ENCODE results near the gene JAKMIP2.
"Not testable (repeated sequence)": the region's sequence is repeated elsewhere in the genome, so short reads cannot be mapped to it uniquely, and the experiment has no call there.

Gene JAKMIP2

GRCh38 chr5:147732291-147732883 lies 50.1 kb downstream of the JAKMIP2 start:
- H3K9me3 ChIP-seq (ENCODE audit: control insufficient read depth in 2 of 2, low read length in 2 of 2): no peaks in the 10 kb centered on the region
- no peak overlapping the region for H3K9ac ChIP-seq (ENCODE audit: low read depth in 1 of 2, low read length in 2 of 2)
- H3K27me3 ChIP-seq (ENCODE audit: control insufficient read depth in 2 of 2, insufficient read depth in 2 of 2, low read length in 2 of 2): no peaks in the 10 kb centered on the region
- no peak overlapping the region for H3K27ac ChIP-seq (ENCODE audit: low read depth in 2 of 2, low read length in 2 of 2)
- H3K4me1 ChIP-seq (ENCODE audit: control insufficient read depth in 2 of 2, insufficient read depth in 2 of 2, low read length in 2 of 2): no peaks in the 10 kb centered on the region
- no peaks in the 10 kb centered on the region for H3K36me3 ChIP-seq (ENCODE audit: control insufficient read depth in 2 of 2, insufficient read depth in 2 of 2, low read length in 2 of 2)
- no peak overlapping the region for H3K4me3 ChIP-seq (ENCODE audit: low read length in 2 of 2)

GRCh38 chr5:147731431-147732290 lies 50.9 kb downstream of the JAKMIP2 start:
- H3K9me3 ChIP-seq (ENCODE audit: control insufficient read depth in 2 of 2, low read length in 2 of 2): no peaks in the 10 kb centered on the region
- H3K27ac ChIP-seq (ENCODE audit: low read depth in 2 of 2, low read length in 2 of 2): no peak overlapping the region
- no peak overlapping the region for H3K4me3 ChIP-seq (ENCODE audit: low read length in 2 of 2)
- H3K4me1 ChIP-seq (ENCODE audit: control insufficient read depth in 2 of 2, insufficient read depth in 2 of 2, low read length in 2 of 2): no peaks in the 10 kb centered on the region
- no peak overlapping the region for H3K9ac ChIP-seq (ENCODE audit: low read depth in 1 of 2, low read length in 2 of 2)
- H3K27me3 ChIP-seq (ENCODE audit: control insufficient read depth in 2 of 2, insufficient read depth in 2 of 2, low read length in 2 of 2): no peaks in the 10 kb centered on the region
- no peaks in the 10 kb centered on the region for H3K36me3 ChIP-seq (ENCODE audit: control insufficient read depth in 2 of 2, insufficient read depth in 2 of 2, low read length in 2 of 2)

- Histone ChIP-seq H3K4me1 (ENCODE audit: control insufficient read depth in 2 of 2, insufficient read depth in 2 of 2, low read length in 2 of 2) (no peaks in the 10 kb centered on the region), H3K36me3 (ENCODE audit: control insufficient read depth in 2 of 2, insufficient read depth in 2 of 2, low read length in 2 of 2) (no peaks in the 10 kb centered on the region), H3K27ac (ENCODE audit: low read depth in 2 of 2, low read length in 2 of 2) (no peak overlapping the region), H3K9me3 (ENCODE audit: control insufficient read depth in 2 of 2, low read length in 2 of 2) (no peaks in the 10 kb centered on the region), H3K4me3 (ENCODE audit: low read length in 2 of 2) (no peak overlapping the region), H3K9ac (ENCODE audit: low read depth in 1 of 2, low read length in 2 of 2) (no peak overlapping the region), H3K27me3 (ENCODE audit: control insufficient read depth in 2 of 2, insufficient read depth in 2 of 2, low read length in 2 of 2) (no peaks in the 10 kb centered on the region)
Measured at GRCh38 chr5:147727200-147727599, 55.3 kb downstream of the JAKMIP2 start.

- not testable (repeated sequence) for H3K9ac ChIP-seq (ENCODE audit: low read depth in 1 of 2, low read length in 2 of 2); H3K9me3 ChIP-seq (ENCODE audit: control insufficient read depth in 2 of 2, low read length in 2 of 2); H3K27me3 ChIP-seq (ENCODE audit: control insufficient read depth in 2 of 2, insufficient read depth in 2 of 2, low read length in 2 of 2); H3K4me1 ChIP-seq (ENCODE audit: control insufficient read depth in 2 of 2, insufficient read depth in 2 of 2, low read length in 2 of 2); H3K4me3 ChIP-seq (ENCODE audit: low read length in 2 of 2); H3K27ac ChIP-seq (ENCODE audit: low read depth in 2 of 2, low read length in 2 of 2); H3K36me3 ChIP-seq (ENCODE audit: control insufficient read depth in 2 of 2, insufficient read depth in 2 of 2, low read length in 2 of 2)
Measured at GRCh38 chr5:147721191-147721960, 61.2 kb downstream of the JAKMIP2 start.

- Histone ChIP-seq H3K4me3 (ENCODE audit: low read length in 2 of 2) (no peak overlapping the region), H3K36me3 (ENCODE audit: control insufficient read depth in 2 of 2, insufficient read depth in 2 of 2, low read length in 2 of 2) (no peaks in the 10 kb centered on the region), H3K9me3 (ENCODE audit: control insufficient read depth in 2 of 2, low read length in 2 of 2) (no peaks in the 10 kb centered on the region), H3K27me3 (ENCODE audit: control insufficient read depth in 2 of 2, insufficient read depth in 2 of 2, low read length in 2 of 2) (no peaks in the 10 kb centered on the region), H3K4me1 (ENCODE audit: control insufficient read depth in 2 of 2, insufficient read depth in 2 of 2, low read length in 2 of 2) (no peaks in the 10 kb centered on the region), H3K9ac (ENCODE audit: low read depth in 1 of 2, low read length in 2 of 2) (no peak overlapping the region), H3K27ac (ENCODE audit: low read depth in 2 of 2, low read length in 2 of 2) (no peak overlapping the region)
Measured at GRCh38 chr5:147713550-147714295, 68.8 kb downstream of the JAKMIP2 start.

- Histone ChIP-seq H3K27ac (ENCODE audit: low read depth in 2 of 2, low read length in 2 of 2) (no peak overlapping the region), H3K9ac (ENCODE audit: low read depth in 1 of 2, low read length in 2 of 2) (no peak overlapping the region), H3K4me3 (ENCODE audit: low read length in 2 of 2) (no peak overlapping the region), H3K36me3 (ENCODE audit: control insufficient read depth in 2 of 2, insufficient read depth in 2 of 2, low read length in 2 of 2) (no peaks in the 10 kb centered on the region), H3K27me3 (ENCODE audit: control insufficient read depth in 2 of 2, insufficient read depth in 2 of 2, low read length in 2 of 2) (no peaks in the 10 kb centered on the region), H3K4me1 (ENCODE audit: control insufficient read depth in 2 of 2, insufficient read depth in 2 of 2, low read length in 2 of 2) (no peaks in the 10 kb centered on the region), H3K9me3 (ENCODE audit: control insufficient read depth in 2 of 2, low read length in 2 of 2) (no peaks in the 10 kb centered on the region)
Measured at GRCh38 chr5:147712598-147712997, 69.9 kb downstream of the JAKMIP2 start.

GRCh38 chr5:147712019-147712418 lies 70.5 kb downstream of the JAKMIP2 start:
- H3K27me3 ChIP-seq (ENCODE audit: control insufficient read depth in 2 of 2, insufficient read depth in 2 of 2, low read length in 2 of 2): no peaks in the 10 kb centered on the region
- H3K4me3 ChIP-seq (ENCODE audit: low read length in 2 of 2): no peak overlapping the region
- H3K27ac ChIP-seq (ENCODE audit: low read depth in 2 of 2, low read length in 2 of 2): no peak overlapping the region
- H3K9me3 ChIP-seq (ENCODE audit: control insufficient read depth in 2 of 2, low read length in 2 of 2): no peaks in the 10 kb centered on the region
- H3K36me3 ChIP-seq (ENCODE audit: control insufficient read depth in 2 of 2, insufficient read depth in 2 of 2, low read length in 2 of 2): no peaks in the 10 kb centered on the region
- no peak overlapping the region for H3K9ac ChIP-seq (ENCODE audit: low read depth in 1 of 2, low read length in 2 of 2)
- H3K4me1 ChIP-seq (ENCODE audit: control insufficient read depth in 2 of 2, insufficient read depth in 2 of 2, low read length in 2 of 2): no peaks in the 10 kb centered on the region

- Histone ChIP-seq H3K27ac (ENCODE audit: low read depth in 2 of 2, low read length in 2 of 2) (no peak overlapping the region), H3K9ac (ENCODE audit: low read depth in 1 of 2, low read length in 2 of 2) (no peak overlapping the region), H3K36me3 (ENCODE audit: control insufficient read depth in 2 of 2, insufficient read depth in 2 of 2, low read length in 2 of 2) (no peaks in the 10 kb centered on the region), H3K4me3 (ENCODE audit: low read length in 2 of 2) (no peak overlapping the region), H3K4me1 (ENCODE audit: control insufficient read depth in 2 of 2, insufficient read depth in 2 of 2, low read length in 2 of 2) (no peaks in the 10 kb centered on the region), H3K27me3 (ENCODE audit: control insufficient read depth in 2 of 2, insufficient read depth in 2 of 2, low read length in 2 of 2) (no peaks in the 10 kb centered on the region), H3K9me3 (ENCODE audit: control insufficient read depth in 2 of 2, low read length in 2 of 2) (no peaks in the 10 kb centered on the region)
Measured at GRCh38 chr5:147711019-147711418, 71.5 kb downstream of the JAKMIP2 start.

- Histone ChIP-seq H3K27me3 (ENCODE audit: control insufficient read depth in 2 of 2, insufficient read depth in 2 of 2, low read length in 2 of 2) (no peaks in the 10 kb centered on the region), H3K9ac (ENCODE audit: low read depth in 1 of 2, low read length in 2 of 2) (no peak overlapping the region), H3K9me3 (ENCODE audit: control insufficient read depth in 2 of 2, low read length in 2 of 2) (no peaks in the 10 kb centered on the region)
Measured at GRCh38 chr5:147708708-147709107, 73.8 kb downstream of the JAKMIP2 start.

More at GRCh38 chr5:147708708-147709107, 73.8 kb downstream of the JAKMIP2 start:
- Histone ChIP-seq H3K27ac (ENCODE audit: low read depth in 2 of 2, low read length in 2 of 2) (no peak overlapping the region), H3K4me1 (ENCODE audit: control insufficient read depth in 2 of 2, insufficient read depth in 2 of 2, low read length in 2 of 2) (no peaks in the 10 kb centered on the region), H3K36me3 (ENCODE audit: control insufficient read depth in 2 of 2, insufficient read depth in 2 of 2, low read length in 2 of 2) (no peaks in the 10 kb centered on the region), H3K4me3 (ENCODE audit: low read length in 2 of 2) (no peak overlapping the region)
